ENCODE results near the gene TMCO4.

TMCO4 gene

GRCh38 chr1:19633106-19633505 is 166.6 kb downstream of the TMCO4 start:
- no peak for TF ChIP-seq POLR2AphosphoS5 (IDR thresholded peaks at IDR 0.05; ENCODE audit: low read depth, low read length)
- TF ChIP-seq, protein P1, sequence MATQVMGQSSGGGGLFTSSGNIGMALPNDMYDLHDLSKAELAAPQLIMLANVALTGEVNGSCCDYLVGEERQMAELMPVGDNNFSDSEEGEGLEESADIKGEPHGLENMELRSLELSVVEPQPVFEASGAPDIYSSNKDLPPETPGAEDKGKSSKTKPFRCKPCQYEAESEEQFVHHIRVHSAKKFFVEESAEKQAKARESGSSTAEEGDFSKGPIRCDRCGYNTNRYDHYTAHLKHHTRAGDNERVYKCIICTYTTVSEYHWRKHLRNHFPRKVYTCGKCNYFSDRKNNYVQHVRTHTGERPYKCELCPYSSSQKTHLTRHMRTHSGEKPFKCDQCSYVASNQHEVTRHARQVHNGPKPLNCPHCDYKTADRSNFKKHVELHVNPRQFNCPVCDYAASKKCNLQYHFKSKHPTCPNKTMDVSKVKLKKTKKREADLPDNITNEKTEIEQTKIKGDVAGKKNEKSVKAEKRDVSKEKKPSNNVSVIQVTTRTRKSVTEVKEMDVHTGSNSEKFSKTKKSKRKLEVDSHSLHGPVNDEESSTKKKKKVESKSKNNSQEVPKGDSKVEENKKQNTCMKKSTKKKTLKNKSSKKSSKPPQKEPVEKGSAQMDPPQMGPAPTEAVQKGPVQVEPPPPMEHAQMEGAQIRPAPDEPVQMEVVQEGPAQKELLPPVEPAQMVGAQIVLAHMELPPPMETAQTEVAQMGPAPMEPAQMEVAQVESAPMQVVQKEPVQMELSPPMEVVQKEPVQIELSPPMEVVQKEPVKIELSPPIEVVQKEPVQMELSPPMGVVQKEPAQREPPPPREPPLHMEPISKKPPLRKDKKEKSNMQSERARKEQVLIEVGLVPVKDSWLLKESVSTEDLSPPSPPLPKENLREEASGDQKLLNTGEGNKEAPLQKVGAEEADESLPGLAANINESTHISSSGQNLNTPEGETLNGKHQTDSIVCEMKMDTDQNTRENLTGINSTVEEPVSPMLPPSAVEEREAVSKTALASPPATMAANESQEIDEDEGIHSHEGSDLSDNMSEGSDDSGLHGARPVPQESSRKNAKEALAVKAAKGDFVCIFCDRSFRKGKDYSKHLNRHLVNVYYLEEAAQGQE (IDR thresholded peaks at IDR 0.05; ENCODE audit: insufficient read depth in 1 of 2, low read depth in 2 of 2, low read length in 2 of 2) = no peak

Measured in PFSK-1 (cell line).